Measurements from ENCODE around the gene ZNF862. TPM values are rescaled to one million over a fixed set of nuclear protein-coding genes. Genes with fewer than 3 reads are reported as not detected.

The ZNF862 gene
- total RNA-seq, 1 donor from 2014 or later: 10.1 TPM

DNA sequence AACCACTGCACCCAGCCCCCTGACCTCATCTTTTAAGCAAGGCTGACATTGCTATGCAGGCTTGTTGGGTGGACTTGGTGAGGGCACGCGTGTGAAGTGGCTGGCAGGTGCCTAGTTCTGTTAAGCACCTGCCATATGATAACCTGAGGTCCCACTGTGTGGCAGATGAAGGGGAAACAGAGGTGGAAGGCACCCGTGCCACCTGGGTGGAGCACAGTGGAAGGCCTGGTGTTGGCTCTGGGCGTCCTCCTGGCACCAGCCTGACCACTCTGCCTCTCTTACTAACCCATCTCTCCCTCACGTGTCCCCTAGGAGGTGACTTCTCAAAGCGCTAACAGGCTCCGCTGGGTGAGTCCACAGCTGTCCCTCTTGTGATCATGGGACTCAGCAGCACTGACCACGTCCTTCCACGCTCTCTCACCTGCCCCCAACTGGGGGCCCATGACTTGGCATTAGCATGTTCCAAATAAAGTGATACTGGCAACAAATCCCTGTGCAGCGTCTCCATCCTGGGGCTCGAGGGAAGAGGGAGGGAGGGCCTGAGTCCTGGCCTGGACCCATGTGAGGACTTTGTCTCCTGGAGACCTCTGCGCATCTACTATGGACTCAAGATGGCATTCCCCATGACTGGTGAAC is 4.6 kb upstream of the ZNF862 start:
- DNase-seq (ENCODE audit: missing footprints) (no peak), ATAC-seq (no peak)
- intact Hi-C loops (cut with DNase I): no loop called here

DNA sequence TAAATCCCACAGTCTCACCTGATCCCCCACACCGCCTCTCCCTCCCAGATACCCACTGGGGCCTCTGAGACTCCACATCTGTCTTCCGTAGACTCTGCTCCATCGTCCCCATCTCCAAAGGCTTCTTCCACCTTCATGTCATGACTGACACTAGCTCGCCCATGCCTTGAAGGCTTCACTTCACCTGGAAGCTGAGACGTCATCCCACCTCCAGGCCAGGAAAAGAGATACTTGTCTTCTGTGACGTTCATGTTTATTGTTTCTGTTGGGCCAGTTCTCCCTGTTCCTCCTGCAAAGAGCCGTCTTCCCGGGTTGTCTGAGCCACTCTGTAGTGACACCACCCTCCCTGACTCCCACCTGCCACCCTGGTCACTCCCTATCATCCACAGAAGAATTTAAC is 3.6 kb upstream of the ZNF862 start:
- intact Hi-C loops (cut with DNase I): no loop called here
- DNase-seq (ENCODE audit: missing footprints) (no peak), ATAC-seq (no peak)

DNA sequence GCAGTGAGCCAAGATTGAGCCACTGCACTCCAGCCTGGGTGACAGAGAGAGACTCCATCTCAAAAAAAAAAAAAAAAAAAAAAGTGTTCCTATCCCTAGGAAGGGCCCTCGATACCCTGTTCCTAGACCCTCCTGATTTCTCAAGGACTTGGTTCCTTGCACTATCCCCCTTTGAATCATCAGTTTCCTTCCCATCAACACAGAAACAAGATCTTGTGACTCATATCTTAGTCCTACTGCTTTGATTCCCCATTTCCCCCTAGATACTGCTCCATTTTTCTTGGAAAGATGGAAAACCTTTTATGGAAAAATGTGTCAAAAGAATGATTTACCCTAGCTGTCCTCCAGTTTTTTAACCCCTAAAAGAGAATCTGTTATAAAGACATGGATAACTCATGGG is 1.7 kb upstream of the ZNF862 start:
- intact Hi-C loops (cut with DNase I): no loop called here
- DNase-seq (ENCODE audit: missing footprints): no peak
- no peak for ATAC-seq

DNA sequence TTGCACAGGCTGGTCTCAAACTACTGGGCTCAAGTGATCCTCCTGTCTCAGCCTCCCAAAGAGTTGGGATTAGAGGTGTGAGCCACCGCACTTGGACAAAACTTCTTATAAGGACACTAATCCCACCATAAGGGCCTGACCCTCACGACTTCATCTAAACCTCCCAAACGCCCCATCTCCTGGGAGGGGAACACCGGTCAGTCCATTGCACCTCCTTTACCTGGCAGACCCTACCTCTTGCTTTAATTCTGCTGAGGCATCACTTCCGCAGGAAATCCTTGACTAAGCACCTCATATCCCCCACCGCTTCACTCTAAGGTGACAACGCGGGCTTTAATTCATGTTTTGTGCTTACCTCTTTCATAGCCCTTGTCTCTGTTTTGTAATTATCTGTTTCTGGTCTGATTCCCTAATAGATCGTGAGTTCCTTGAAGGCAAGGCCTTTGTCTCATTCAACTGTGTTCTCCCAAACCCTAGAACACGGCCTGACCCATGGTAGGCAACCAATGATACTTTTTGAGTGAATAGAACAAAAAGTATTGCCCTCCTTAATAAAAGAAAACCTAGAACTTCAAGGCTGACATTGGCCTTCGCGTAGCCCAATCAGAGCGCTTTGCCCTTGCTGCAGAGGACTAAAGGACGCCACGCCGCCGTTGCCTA is 481 bp upstream of the ZNF862 start:
- intact Hi-C loops (cut with DNase I): loop anchor here (2.0 kb wide), 2 partner anchors 35 to 67 kb away; partner anchors contain the start of gene ATP6V0E2

DNA sequence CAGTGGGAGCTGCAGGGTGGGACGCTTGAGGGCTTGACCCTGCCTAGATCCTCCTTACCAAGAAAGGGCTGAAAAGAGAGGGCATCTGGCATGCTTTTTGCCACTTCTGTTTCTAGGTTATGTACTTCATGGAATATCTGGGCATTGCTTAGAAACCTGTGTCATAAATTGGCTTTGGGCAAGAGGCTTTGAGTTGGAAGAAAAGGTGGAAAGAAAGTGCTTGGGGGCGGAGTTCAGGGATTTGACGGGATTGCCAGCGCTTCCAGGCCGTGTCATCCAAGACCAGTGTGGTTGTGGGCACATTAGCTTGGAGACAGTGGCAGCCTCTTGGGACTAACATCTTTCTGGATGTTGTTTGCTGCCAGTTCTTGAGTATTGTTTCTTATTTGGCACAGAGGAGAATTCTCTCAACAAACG is 825 bp downstream of the ZNF862 start:
- ATAC-seq (no peak), DNase-seq (ENCODE audit: missing footprints) (no peak)
- intact Hi-C loops (cut with DNase I): loop anchor here (2.0 kb wide), 2 partner anchors 34 to 68 kb away; partner anchors contain the start of gene ATP6V0E2

More for the DNA sequence above, 481 bp upstream of the ZNF862 start:
- ATAC-seq (no peak), DNase-seq (ENCODE audit: missing footprints) (no peak)

DNA sequence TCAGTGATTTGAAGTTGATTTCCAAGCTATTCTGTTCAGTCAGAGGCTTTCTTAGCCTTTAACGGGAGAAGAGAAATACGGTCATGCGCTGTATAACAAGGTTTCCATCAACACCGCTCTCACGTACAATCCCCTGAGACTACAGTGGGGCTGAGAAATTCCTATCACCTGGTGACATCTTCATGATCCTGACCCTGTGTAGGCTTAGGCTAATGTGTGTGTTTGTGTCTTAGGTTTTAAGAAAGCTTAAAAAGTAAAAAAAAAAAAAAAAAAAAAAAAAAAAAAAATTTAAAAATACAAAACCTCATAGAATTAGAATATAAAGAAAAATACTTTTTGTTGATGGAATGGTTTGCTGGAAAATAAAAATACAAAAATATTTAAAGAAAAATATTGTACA is 1.8 kb downstream of the ZNF862 start:
- DNase-seq (ENCODE audit: missing footprints): no peak

DNA sequence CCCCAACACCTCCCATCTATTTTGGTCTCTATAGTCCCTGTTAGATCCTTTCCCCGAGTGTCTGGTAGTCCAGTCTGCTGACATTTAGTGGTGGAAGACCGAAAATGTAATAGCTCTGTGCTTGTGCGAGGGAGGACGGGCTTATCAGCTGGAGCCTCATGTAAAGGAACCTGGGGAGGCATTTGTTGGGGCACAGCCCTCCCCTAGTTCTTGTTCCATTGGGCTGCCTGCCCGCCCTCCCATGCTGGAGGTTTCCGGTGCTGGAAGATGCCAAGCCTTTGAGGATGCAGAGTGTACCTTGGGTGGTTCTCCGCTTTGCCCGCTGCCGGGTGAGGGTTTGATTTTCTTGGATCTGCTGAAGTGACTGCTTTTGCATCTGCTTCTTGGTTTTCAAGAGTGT is 5.4 kb downstream of the ZNF862 start:
- intact Hi-C loops (cut with DNase I): no loop called here
- ATAC-seq (no peak), DNase-seq (ENCODE audit: missing footprints) (no peak)

More for the DNA sequence above, 1.8 kb downstream of the ZNF862 start:
- intact Hi-C loops (cut with DNase I): loop anchor here (2.0 kb wide), 2 partner anchors 33 to 69 kb away; partner anchors contain the start of gene ATP6V0E2
- ATAC-seq: no peak

DNA sequence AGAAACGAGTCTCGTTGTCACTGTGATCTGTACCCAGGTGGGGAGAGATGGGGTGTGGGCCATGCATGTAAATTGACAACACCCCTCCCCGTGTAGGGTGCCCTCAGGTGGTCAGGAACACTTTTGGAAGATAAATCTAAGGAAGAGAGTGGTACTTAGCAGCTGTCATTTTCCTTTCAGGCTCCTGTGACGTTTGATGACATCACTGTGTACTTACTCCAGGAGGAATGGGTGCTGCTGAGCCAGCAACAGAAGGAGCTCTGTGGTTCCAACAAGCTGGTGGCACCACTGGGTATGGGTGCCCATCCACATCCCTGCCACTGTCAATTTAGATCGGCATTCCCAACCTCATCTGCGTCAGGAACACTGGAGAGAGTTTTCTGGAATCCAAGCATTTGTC is 6.3 kb downstream of the ZNF862 start:
- no peak for ATAC-seq
- DNase-seq (ENCODE audit: missing footprints): no peak
- intact Hi-C loops (cut with DNase I): no loop called here

DNA sequence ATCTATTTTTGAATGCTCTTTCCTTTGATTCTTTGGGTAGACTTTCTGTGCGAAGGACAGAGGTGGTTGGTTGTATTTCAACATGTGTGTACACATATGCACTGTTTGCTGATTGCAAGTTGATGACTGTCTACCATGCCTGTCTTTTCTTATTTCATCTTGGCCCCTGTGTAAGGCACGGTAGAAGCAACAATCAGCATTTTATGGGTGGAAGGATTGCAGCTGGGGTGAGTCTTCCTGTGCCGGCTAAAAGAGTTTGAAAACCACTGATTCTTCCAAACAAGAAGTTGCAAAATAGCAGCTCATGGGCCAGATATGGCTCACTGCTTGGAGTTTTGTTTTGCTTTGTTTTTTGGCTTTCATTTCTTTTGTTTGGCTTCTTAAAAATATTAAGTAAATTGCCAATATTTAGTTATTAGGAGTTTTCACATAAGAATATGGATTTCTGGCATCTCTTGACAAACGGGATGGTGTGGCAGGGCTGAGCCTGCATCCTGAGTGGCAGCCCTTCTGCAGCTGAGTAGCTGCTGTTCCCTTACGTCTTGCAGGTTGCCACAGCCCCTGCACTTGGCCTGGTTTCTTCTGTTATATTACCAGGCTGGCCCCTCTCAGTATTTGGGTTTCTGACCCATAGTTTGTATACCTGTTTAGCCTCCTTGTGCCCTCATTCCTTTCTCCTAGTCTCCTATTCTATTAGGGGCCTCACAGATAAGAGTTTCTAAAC is 7.2 kb downstream of the ZNF862 start:
- intact Hi-C loops (cut with DNase I): no loop called here
- peak; percentile 75 for ATAC-seq
- DNase-seq (ENCODE audit: missing footprints): no peak

DNA sequence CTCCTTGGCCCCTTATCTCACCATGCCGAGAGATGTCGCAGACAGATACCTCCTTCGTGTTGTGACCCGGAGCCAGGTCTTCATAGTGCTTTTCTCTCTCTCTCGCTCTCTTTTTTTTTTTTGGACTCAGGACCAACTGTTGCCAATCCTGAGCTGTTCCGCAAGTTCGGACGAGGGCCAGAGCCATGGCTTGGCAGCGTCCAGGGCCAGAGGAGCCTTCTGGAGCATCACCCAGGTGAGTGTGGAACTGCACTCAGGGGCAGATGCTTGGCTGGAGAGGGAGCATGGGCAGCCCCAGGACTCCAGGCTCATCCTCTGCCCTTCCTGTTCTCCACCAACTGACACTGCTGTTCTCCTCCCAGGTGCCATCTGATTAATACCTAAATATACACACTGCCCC is 7.8 kb downstream of the ZNF862 start:
- DNase-seq (ENCODE audit: missing footprints): no peak
- ATAC-seq: no peak
- intact Hi-C loops (cut with DNase I): no loop called here

DNA sequence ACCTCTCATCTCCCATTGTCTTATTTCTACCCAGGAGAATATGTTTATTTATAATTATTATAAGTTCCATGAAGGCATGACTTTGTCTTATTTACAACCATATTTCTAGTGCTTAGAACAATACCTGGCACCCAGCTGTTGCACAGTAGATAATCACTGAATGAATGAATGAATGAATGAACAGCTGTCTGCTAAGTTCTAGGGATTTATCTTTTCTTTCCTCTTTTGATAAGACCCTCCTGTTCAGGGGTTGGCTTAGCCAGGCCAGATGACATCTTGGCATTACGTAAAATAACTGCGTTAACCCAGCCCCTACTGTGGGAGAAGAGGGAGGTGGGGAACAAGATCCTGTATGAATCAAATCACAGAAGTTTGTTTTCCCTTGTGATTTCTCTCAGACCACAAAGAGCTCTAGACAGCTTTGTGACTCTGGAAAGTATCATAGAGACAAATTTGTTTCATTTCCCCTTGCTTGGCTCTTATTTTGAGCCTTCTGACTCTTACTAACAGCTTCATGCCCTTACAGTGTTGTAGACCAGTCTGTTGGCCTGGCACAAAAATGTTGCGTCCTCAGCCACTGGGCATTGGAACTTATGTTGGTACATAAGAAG is 8.4 kb downstream of the ZNF862 start:
- no peak for ATAC-seq
- intact Hi-C loops (cut with DNase I): no loop called here
- no peak for DNase-seq (ENCODE audit: missing footprints)

DNA sequence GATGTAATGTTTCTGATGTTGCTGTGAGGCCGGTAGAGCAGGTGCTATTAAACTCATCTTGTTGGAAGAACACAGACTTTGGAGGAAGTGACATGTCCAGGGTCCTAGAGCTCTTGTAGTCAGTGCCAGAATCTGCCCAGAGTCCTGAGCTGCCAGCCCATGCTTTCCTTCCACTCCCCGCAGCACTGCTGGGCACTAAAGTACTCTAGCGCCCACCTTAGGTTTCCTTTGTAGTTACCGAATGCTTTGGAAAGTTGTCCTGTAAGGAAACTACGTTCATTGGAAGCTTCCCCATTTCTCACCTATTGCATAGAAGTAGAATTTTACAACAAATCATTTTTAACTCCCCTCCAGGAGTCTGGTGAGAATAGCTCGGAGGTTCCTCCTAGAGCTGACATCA is 11.0 kb downstream of the ZNF862 start:
- intact Hi-C loops (cut with DNase I): no loop called here
- DNase-seq (ENCODE audit: missing footprints): no peak
- ATAC-seq: no peak

DNA sequence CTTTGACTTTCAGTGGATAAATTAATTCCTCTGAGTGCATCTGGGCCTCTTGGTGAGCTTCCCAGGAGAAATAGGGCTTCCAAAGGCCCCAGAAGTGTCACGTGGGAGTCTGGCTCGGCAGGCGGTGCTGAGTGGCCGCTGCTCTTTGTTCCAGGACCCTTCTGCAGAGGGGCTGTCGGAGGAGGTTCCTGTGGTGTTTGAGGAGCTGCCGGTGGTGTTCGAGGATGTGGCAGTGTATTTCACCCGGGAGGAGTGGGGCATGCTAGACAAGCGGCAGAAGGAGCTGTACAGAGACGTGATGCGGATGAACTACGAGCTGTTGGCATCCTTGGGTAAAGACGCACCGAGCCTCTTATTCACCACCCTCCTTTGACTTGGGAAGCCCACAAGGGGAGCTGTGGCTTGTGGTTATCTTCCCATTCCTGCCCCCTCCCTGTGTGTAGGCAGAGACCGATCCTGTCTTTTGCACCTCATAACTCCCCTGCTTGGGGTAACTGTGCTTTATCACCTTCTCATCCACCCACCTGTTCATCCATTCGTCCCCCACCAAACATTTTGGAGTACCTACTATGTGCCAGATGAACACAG is 11.9 kb downstream of the ZNF862 start:
- ATAC-seq (no peak), DNase-seq (ENCODE audit: missing footprints) (no peak)
- intact Hi-C loops (cut with DNase I): no loop called here

DNA sequence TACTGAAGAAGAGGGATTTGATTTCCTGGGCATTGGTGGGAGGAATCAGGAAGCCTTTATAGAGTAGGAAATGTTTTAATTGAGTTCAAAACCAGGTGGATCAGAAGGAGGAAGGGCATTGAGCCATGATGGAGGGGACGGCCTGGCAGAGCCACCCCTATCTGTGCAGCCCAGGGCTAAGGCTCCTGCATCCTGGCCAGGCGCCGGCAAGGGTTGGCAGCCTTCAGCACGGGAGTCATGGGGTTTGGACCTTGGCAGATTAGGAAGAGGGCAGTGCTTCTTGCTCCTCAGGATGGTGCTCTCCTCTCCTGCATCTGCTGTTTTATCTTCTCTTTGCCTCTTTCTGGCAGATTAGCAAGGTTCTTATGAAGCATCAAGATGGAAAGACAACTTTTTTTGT is 12.5 kb downstream of the ZNF862 start:
- no peak for DNase-seq (ENCODE audit: missing footprints)

DNA sequence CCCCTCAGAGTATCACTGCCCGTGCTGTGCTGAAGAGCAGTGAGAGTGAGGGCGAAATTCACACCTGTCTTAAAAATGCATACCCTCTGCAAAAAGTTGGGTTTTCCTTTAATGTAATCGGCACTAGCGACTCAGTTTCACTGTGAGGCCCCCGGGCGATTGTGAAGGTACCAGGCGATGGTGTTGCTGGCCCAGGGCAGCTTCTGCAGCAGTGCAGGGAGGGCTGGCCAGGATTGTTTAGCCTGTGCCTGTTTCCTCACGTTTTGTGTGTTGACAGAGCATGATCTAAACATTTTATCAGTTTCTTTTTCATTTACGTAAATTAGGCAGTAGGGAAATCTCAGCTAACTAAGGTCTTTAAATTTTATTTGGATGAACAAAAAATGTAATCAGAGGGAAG is 13.3 kb downstream of the ZNF862 start:
- no peak for ATAC-seq
- intact Hi-C loops (cut with DNase I): no loop called here
- DNase-seq (ENCODE audit: missing footprints): no peak

More for the DNA sequence above, 12.5 kb downstream of the ZNF862 start:
- no peak for ATAC-seq
- intact Hi-C loops (cut with DNase I): no loop called here

DNA sequence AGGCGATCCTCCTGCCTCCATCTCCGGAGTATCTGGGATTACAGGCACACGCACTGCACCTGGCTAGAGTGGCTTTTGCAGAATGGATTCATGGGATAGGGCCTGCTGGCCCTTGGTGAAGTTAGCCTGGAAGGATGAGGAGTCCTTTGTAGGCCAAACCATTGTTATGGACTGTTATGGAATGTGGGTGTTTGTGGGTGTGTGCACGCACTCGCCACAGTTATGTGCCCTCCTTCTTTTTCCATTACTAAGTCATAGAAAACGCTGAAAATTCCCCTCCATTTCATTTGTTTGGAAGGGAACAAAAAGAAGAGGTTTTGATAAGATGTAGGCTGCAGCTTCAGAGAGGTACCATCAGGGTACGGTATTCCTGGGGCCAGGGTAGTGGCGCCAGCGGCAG is 15.0 kb downstream of the ZNF862 start:
- no peak for DNase-seq (ENCODE audit: missing footprints)
- no peak for ATAC-seq
- intact Hi-C loops (cut with DNase I): no loop called here

DNA sequence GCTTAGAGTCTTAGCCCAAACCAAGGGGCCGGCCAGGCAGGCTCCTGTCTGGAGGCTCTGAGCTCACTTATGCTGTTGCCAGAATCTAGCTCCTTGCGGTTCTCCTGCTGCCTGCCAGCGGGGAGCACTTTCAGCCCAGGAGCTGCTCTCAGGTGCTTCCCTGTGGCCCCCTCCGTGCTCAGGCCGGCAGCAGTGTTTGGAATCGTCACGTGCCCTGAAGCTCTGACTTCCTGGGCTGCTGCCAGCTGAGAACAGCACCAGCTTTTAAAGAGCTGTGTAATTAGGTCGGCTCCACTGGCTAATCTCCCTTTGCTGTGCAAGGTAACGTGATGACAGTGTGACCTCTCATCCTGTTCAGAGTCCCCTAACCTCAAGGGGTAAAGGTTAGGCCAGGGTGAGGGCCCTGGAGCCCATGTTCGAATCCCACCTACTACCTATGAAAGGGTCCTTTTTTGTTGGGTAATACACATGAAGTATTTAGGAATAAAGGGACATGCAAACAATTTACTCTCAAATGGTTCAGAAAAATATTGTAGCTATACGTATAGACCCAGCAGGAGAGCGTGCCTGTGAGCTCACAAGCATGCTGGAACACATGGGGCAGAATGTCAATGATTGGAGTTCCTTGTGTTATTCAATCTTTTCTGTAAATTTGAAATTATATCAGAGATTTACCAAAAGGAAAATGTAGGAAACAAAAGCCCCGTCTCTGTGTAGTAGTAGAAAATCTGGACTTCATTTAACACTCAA is 16.6 kb downstream of the ZNF862 start:
- no peak for DNase-seq (ENCODE audit: missing footprints)
- ATAC-seq: peak; percentile 81
- intact Hi-C loops (cut with DNase I): no loop called here

All from Right ventricle myocardium inferior (tissue), 1 donor.